ENCODE measurements around the gene NCAM1. TPM values are rescaled to one million over a fixed set of nuclear protein-coding genes. Genes with fewer than 3 reads are reported as not detected.

The NCAM1 gene
- total and polyA plus RNA-seq, 2 of the 13 experiments (the other 11 are each of a cell fraction or from before 2014, with no cell fraction given): 0.05 TPM; not detected in 1

GRCh38 chr11:113195728-113196127 lies 234.5 kb downstream of the NCAM1 start (continued):
- TF ChIP-seq ZNF567 (CRISPR knock-in tag; IDR thresholded peaks at IDR 0.05; ENCODE audit: borderline replicate concordance) (no peak), TRAFD1 (CRISPR knock-in tag; IDR thresholded peaks at IDR 0.05; ENCODE audit: borderline replicate concordance) (no peak)

GRCh38 chr11:113197446-113197845 lies 236.2 kb downstream of the NCAM1 start:
- Histone ChIP-seq H3K9ac (ENCODE audit: insufficient read depth, low read depth, low read length) (no peak overlapping the region), H3K36me3 (replicated peaks in 1 of 2; ENCODE audit: control insufficient read depth in 1 of 2, insufficient read depth in 2 of 2, low read length in 2 of 2) (no peaks in the 10 kb centered on the region), H3K9me3 (ENCODE audit: low read length) (no peaks in the 10 kb centered on the region), H3K27me3 (ENCODE audit: control insufficient read depth in 1 of 2, insufficient read depth in 2 of 2, low read length in 2 of 2) (peaks cover 0 to 8% of the 10 kb centered on the region in 2 experiments; a peak in 2 of 5 replicates), H3K4me2 (ENCODE audit: low read depth, low read length) (no peak overlapping the region), H3K4me3 (replicated peaks in 1 of 3; ENCODE audit: insufficient read depth in 1 of 3, low read depth in 2 of 3, low read length in 3 of 3) (no peak overlapping the region), H2AFZ (ENCODE audit: low read length) (no peak overlapping the region), H3K79me2 (ENCODE audit: insufficient read depth, low read length) (no peaks in the 10 kb centered on the region), H4K20me1 (ENCODE audit: insufficient read depth, low read length) (no peaks in the 10 kb centered on the region), H3K27ac (ENCODE audit: extremely low read length, insufficient read depth, low read length) (no peak overlapping the region), H3K4me1 (ENCODE audit: insufficient read depth, low read length) (peaks cover 8% of the 10 kb centered on the region; the same call in 1 of the 2 replicates)
- 2% methylated on average over 3 of the region's 3 CpGs for WGBS (ENCODE audit: low lambda C conversion rate)
- TF ChIP-seq DNMT3B (CRISPR knock-in tag; conservative IDR thresholded peaks at IDR 0.05): no peak
- TF ChIP-seq ZFP36L1 (CRISPR knock-in tag; IDR thresholded peaks at IDR 0.05): no peak
- no peak for TF ChIP-seq CBX5 (CRISPR knock-in tag; IDR thresholded peaks at IDR 0.05; ENCODE audit: borderline replicate concordance)
- no peak for TF ChIP-seq TOE1 (CRISPR knock-in tag; IDR thresholded peaks at IDR 0.05)
- TF ChIP-seq ZNF124 (CRISPR knock-in tag; IDR thresholded peaks at IDR 0.05): no peak
- TF ChIP-seq ZKSCAN8 (CRISPR knock-in tag; IDR thresholded peaks at IDR 0.05; ENCODE audit: borderline replicate concordance): no peak
- TF ChIP-seq POGK (CRISPR knock-in tag; conservative IDR thresholded peaks at IDR 0.05): no peak
- no peak for TF ChIP-seq ZNF18 (CRISPR knock-in tag; IDR thresholded peaks at IDR 0.05; ENCODE audit: insufficient replicate concordance)
- TF ChIP-seq ZNF232 (CRISPR knock-in tag; IDR thresholded peaks at IDR 0.05; ENCODE audit: borderline replicate concordance): no peak
- BruUV-seq (replicated peaks): no TSS peak
- ATAC-seq (no peak), DNase-seq (ENCODE audit: low spot score) (no peak), FAIRE-seq (no peak)
- POLR2A ChIA-PET: no interaction called here
- intact Hi-C loops (cut with micrococcal nuclease; ENCODE audit: unreplicated experiment) (no loop called here), in situ Hi-C loops (cut with HindIII; ENCODE audit: extremely low pct_ligation_motif_present, low pct_unique_long_range_greater_than_20kb) (no loop called here)
- CTCF ChIA-PET (ENCODE audit: low intra/inter-chr PET ratio, low total read pairs): no interaction called here
